Endothelial cell of umbilical vein (primary cell): ENCODE results near the gene RTN4R.

Source experiments
- EZH2 ChIP-seq: IDR thresholded peaks from 2 replicates; pipeline ENCODE4 v1.6.1; 2012; ENCODE audit warnings: borderline replicate concordance, low read depth, mild to moderate bottlenecking, moderate library complexity, low read length, inconsistent platforms; ENCODE audit not compliant: severe bottlenecking
- FOS ChIP-seq: IDR thresholded peaks from 2 replicates; pipeline ENCODE4 v1.6.1; 2011; ENCODE audit warnings: mild to moderate bottlenecking, low read length, moderate library complexity, borderline replicate concordance; ENCODE audit not compliant: insufficient read depth
- GATA2 ChIP-seq: IDR thresholded peaks from 2 replicates; pipeline ENCODE4 v1.7.0; 2011; ENCODE audit warnings: low read depth, mild to moderate bottlenecking, moderate library complexity, mixed read lengths, low read length; ENCODE audit not compliant: insufficient read length, insufficient read depth
- JUN ChIP-seq: IDR thresholded peaks from 2 replicates; pipeline ENCODE4 v1.6.1; 2011; ENCODE audit warnings: borderline replicate concordance, low read depth; ENCODE audit not compliant: insufficient read length, insufficient read depth
- MYC ChIP-seq: IDR thresholded peaks from one replicate; pipeline ENCODE4 v1.6.1; 2011; ENCODE audit warnings: mild to moderate bottlenecking, low read depth, low read length
- POLR2A ChIP-seq: IDR thresholded peaks from 2 replicates; pipeline ENCODE4 v1.6.1; 2012; ENCODE audit warnings: low read depth, mild to moderate bottlenecking, control low read depth, low read length
- POLR2AphosphoS5 ChIP-seq: IDR thresholded peaks from 2 replicates; pipeline ENCODE4 v1.6.1; 2012; ENCODE audit warnings: low read depth, mild to moderate bottlenecking, control low read depth, low read length, moderate library complexity; ENCODE audit not compliant: insufficient read depth
- TF ChIP-seq, protein P1 (sequence below), 2 donors: IDR thresholded peaks; 1 replicate in 1 of 2; 2 replicates in 1 of 2; pipeline ENCODE4 v1.5.1; 2011; ENCODE audit warnings: low read length in 2 of 2, mild to moderate bottlenecking in 2 of 2, moderate library complexity in 2 of 2, control low read depth in 1 of 2, inconsistent platforms in 1 of 2, low read depth in 1 of 2; ENCODE audit not compliant: insufficient read depth in 1 of 2; ENCODE audit errors: extremely low read depth in 1 of 2
- TF ChIP-seq, protein P2 (sequence below): IDR thresholded peaks from 2 replicates; pipeline ENCODE4 v1.6.1; 2011; ENCODE audit not compliant: insufficient read depth, insufficient read length

DNA sequence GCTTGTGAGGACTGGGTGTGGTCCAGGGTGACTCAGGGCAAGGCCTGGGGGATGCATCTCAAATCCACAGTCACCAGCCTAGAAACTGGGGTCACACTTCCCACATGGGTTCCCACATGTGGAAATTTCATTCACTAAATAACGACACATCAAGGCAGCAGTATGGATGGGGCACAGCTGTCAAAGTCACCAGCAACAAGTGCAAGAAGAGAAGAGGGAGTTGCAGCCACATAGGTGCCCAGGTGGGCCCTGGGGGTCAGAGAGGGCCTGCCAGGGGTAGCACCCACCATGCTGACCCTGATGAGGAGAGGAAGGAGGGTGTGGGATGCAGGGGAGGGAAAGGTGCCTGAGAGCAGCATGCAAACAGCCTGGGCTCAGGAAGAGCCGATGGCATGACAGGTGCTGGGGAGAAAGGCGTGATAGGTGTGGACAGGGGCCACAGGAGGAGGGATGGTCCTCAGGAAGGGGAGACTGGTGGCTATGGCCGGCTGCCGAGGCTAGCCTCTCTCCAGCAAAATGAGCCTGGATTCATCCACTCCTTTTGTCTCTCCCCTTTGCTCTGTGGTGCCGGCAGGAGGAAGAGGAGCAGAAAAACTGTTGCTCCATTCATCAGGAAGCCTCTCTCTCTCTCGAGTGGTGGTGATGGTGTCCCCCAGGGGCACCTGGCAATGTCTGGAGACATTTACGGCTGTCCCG is 29.4 kb upstream of the RTN4R start:
- TF ChIP-seq, protein P1, sequence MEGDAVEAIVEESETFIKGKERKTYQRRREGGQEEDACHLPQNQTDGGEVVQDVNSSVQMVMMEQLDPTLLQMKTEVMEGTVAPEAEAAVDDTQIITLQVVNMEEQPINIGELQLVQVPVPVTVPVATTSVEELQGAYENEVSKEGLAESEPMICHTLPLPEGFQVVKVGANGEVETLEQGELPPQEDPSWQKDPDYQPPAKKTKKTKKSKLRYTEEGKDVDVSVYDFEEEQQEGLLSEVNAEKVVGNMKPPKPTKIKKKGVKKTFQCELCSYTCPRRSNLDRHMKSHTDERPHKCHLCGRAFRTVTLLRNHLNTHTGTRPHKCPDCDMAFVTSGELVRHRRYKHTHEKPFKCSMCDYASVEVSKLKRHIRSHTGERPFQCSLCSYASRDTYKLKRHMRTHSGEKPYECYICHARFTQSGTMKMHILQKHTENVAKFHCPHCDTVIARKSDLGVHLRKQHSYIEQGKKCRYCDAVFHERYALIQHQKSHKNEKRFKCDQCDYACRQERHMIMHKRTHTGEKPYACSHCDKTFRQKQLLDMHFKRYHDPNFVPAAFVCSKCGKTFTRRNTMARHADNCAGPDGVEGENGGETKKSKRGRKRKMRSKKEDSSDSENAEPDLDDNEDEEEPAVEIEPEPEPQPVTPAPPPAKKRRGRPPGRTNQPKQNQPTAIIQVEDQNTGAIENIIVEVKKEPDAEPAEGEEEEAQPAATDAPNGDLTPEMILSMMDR (IDR thresholded peaks at IDR 0.05; ENCODE audit: extremely low read depth in 1 of 2, insufficient read depth in 1 of 2, low read depth in 1 of 2, low read length in 2 of 2) = no peak
- TF ChIP-seq POLR2A (no peak), EZH2 (no peak), MYC (no peak), POLR2AphosphoS5 (no peak), GATA2 (no peak), FOS (no peak), JUN (no peak)
- TF ChIP-seq, protein P2, sequence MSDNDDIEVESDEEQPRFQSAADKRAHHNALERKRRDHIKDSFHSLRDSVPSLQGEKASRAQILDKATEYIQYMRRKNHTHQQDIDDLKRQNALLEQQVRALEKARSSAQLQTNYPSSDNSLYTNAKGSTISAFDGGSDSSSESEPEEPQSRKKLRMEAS = no peak
